Calu3 (cell line): ENCODE data around the gene FOXA2. TPM values are rescaled to one million over a fixed set of nuclear protein-coding genes. Genes with fewer than 3 reads are reported as not detected.

Experiments
- BruUV-seq: library from RNA; stranded (reverse); fragments of 400-500 nt; replicated peaks from 2 replicates; lab custom pipeline; 2021; lab: Mats Ljungman, UMichigan
- CTCF ChIA-PET: fragments of 300-600 bp; sonication (Branson Sonifier 250); formaldehyde crosslinking; loops from one replicate; lab custom pipeline; 2022; ENCODE audit warnings: antibody characterized with exemption; lab: Charles Lee
- DNase-seq: peaks from one replicate; pipeline ENCODE4 v3.0.0; 2022
- H3K27ac Mint-ChIP-seq: one replicate; pipeline ENCODE4 v1.8.0; 2022; ENCODE audit warnings: mixed read lengths; ENCODE audit not compliant: unreplicated experiment
- H3K27me3 Mint-ChIP-seq: one replicate; pipeline ENCODE4 v1.8.0; 2022; ENCODE audit warnings: mixed read lengths; ENCODE audit not compliant: unreplicated experiment
- H3K36me3 Mint-ChIP-seq: one replicate; pipeline ENCODE4 v1.8.0; 2022; ENCODE audit warnings: mild to moderate bottlenecking, moderate library complexity, mixed read lengths; ENCODE audit not compliant: insufficient read depth, unreplicated experiment
- H3K4me1 Mint-ChIP-seq: one replicate; pipeline ENCODE4 v1.8.0; 2022; ENCODE audit warnings: mild to moderate bottlenecking, low read depth, mixed read lengths; ENCODE audit not compliant: unreplicated experiment
- H3K4me3 Mint-ChIP-seq: one replicate; pipeline ENCODE4 v1.8.0; 2022; ENCODE audit warnings: mild to moderate bottlenecking, low read depth, moderate library complexity, mixed read lengths; ENCODE audit not compliant: unreplicated experiment
- H3K9me3 Mint-ChIP-seq: one replicate; pipeline ENCODE4 v1.8.0; 2022; ENCODE audit warnings: low read depth, mixed read lengths; ENCODE audit not compliant: unreplicated experiment
- intact Hi-C: fragments of 100-400 bp; cut with micrococcal nuclease; formaldehyde crosslinking; loops from one replicate; pipeline ENCODE4 v1.10.0; 2022; ENCODE audit not compliant: unreplicated experiment
- total RNA-seq: library from RNA; stranded (reverse); gene quantifications from 2 replicates; pipeline ENCODE4 v1.2.3, GENCODE V29; 2022
- TF ChIP-seq, protein P1 (sequence below): fragments of 200-600 bp; IDR thresholded peaks from one replicate; pipeline ENCODE4 v1.8.0; 2022; ENCODE audit warnings: antibody characterized with exemption; ENCODE audit not compliant: unreplicated experiment

The FOXA2 gene
- total RNA-seq, 1 experiment from 2014 or later, result 1.1 TPM

DNA sequence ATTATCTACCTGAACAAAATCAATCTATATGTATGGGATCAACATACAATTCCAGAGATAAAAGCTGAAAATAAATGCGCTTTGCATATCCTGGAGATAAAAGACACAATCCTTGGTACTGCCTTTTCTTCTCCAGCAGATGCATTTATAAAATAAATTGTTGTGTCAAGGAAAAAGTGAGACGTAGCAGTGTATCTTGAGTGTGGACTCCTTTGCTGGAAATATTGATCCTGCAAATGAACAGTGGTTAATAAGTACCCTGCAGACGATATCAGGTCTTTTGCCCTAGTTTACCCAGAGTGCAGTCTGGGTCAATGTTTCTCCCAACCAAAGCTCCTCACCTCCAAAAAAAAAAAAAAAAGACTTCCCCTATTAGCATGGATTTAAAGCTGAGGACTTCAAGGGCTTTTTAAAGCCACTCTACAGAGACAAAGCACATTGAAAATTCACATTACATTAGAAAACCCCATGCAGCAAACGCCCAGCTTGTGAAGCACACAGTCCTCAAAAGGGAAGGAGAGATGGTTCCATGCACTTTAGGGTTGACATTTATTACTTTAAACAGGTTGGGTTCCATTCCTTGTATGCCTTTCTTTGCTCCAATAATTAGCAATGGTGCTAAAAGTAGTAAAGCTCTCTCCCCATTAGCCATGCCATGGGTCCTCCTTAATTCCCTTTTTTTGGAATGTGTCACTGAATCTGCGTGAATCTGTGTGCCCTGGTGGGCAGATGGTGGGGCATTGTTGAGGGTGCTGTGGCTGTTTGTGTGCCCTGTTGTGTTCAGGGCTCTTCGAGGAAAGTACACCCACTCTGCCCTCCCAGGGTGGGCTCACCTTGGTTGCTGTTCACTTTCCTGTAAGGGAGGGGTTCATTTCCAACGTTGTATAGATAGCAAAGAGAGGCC lies 21.1 kb downstream of the FOXA2 start:
- BruUV-seq, result no TSS peak
- H3K4me3 Mint-ChIP-seq, result no peak overlapping the region
- no peaks in the 10 kb centered on the region for H3K9me3 Mint-ChIP-seq
- TF ChIP-seq, protein P1, sequence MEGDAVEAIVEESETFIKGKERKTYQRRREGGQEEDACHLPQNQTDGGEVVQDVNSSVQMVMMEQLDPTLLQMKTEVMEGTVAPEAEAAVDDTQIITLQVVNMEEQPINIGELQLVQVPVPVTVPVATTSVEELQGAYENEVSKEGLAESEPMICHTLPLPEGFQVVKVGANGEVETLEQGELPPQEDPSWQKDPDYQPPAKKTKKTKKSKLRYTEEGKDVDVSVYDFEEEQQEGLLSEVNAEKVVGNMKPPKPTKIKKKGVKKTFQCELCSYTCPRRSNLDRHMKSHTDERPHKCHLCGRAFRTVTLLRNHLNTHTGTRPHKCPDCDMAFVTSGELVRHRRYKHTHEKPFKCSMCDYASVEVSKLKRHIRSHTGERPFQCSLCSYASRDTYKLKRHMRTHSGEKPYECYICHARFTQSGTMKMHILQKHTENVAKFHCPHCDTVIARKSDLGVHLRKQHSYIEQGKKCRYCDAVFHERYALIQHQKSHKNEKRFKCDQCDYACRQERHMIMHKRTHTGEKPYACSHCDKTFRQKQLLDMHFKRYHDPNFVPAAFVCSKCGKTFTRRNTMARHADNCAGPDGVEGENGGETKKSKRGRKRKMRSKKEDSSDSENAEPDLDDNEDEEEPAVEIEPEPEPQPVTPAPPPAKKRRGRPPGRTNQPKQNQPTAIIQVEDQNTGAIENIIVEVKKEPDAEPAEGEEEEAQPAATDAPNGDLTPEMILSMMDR, result no peak
- no peak overlapping the region for H3K27ac Mint-ChIP-seq
- H3K27me3 Mint-ChIP-seq, result no peaks in the 10 kb centered on the region
- intact Hi-C loops, result loop anchor here (10.0 kb wide), 1 partner anchor 99 kb away; no protein-coding TSS in a partner anchor
- H3K4me1 Mint-ChIP-seq, result no peaks in the 10 kb centered on the region
- H3K36me3 Mint-ChIP-seq, result no peaks in the 10 kb centered on the region
- no peak for DNase-seq
- CTCF ChIA-PET, result interaction anchor here (0.6 to 0.7 kb wide), 2 partner anchors 143 to 260 kb away, joined by 3 read pairs; no protein-coding TSS in a partner anchor

DNA sequence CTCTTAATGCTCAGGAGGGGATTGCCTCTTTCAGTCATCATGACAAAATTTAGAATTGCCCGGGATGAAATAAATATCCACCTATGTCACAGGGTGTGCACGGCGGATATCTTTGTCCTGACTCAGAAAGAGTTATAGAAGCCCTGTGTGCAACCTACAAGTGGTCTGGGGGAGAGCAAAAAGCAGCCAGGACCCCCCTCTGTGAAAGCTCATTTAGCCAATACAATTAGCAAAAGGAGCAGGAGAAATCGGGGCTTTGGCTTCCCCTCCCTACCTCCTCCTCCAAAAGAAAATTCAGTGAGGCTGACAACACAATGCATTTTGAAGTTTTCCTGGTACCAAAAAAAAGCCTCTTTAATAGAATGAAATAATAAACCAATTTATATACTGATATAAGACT lies 21.8 kb downstream of the FOXA2 start:
- no TSS peak for BruUV-seq
- Mint-ChIP-seq H3K9me3 (no peaks in the 10 kb centered on the region), H3K4me3 (no peak overlapping the region), H3K27me3 (no peaks in the 10 kb centered on the region), H3K27ac (no peak overlapping the region), H3K4me1 (no peaks in the 10 kb centered on the region), H3K36me3 (no peaks in the 10 kb centered on the region)
- TF ChIP-seq, protein P1, result no peak
- no peak for DNase-seq
- CTCF ChIA-PET, result interaction anchor here (0.6 kb wide), 1 partner anchor 259 kb away, joined by 3 read pairs; no protein-coding TSS in a partner anchor
- intact Hi-C loops, result loop anchor here (10.0 kb wide), 1 partner anchor 98 kb away; no protein-coding TSS in a partner anchor

DNA sequence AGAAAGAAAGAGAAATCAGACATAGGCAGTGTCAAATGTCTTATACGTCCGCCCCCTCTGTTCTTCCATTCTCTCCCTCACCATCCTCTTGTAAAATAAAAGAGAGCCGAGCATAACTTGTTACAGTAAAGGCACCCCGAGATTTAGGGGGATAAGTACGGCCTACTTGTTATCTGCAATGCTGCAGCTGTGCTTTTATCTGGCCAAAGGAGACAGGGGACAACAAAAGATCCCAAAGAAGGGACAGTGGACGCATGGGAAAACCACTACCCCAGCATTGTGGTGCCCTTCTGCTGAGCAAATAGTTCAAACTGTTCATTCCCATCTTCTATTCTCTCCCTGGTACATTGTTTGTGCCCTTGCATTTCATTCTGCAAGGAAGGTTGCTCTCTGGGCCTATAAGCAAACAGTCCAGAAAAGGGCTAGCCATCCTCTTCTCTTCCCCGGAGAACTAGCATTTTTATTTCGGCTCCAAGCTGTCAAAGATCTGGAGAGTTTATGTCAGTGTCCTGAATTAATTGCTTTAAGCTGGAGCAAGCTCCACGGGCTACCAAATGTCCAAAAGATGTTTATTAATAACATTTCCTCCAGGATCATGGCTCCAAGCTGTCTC lies 22.3 kb downstream of the FOXA2 start:
- CTCF ChIA-PET, result no interaction called here
- Mint-ChIP-seq H3K27me3 (no peaks in the 10 kb centered on the region), H3K36me3 (no peaks in the 10 kb centered on the region), H3K9me3 (no peaks in the 10 kb centered on the region), H3K27ac (no peak overlapping the region), H3K4me1 (no peaks in the 10 kb centered on the region), H3K4me3 (no peak overlapping the region)
- TF ChIP-seq, protein P1, result no peak
- intact Hi-C loops, result loop anchor here (10.0 kb wide), 1 partner anchor 97 kb away; no protein-coding TSS in a partner anchor
- BruUV-seq, result no TSS peak
- no peak for DNase-seq

DNA sequence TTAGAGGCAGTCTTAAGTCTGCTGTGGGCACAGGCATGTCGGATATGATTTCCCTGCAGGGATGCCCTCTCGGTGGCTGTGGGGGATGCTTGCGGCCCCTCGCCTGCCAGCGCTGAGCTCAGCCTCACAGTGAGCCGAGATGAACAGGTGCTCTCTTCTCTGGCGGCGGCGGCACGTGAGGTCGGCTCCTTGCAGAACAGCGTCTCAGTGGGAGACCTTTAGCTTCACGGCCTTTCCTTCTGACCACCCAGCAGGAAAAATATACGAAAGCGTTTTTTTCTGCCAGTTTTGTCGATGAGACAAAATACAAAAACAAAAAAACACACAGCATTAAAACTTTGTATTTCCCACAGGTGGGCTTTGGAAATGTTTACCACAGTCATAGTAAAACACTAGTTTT lies 23.6 kb downstream of the FOXA2 start:
- Mint-ChIP-seq H3K4me1 (no peaks in the 10 kb centered on the region), H3K27me3 (no peaks in the 10 kb centered on the region), H3K27ac (no peak overlapping the region), H3K4me3 (no peak overlapping the region), H3K9me3 (no peaks in the 10 kb centered on the region), H3K36me3 (no peaks in the 10 kb centered on the region)
- intact Hi-C loops, result loop anchor here (10.0 kb wide), 1 partner anchor 96 kb away; no protein-coding TSS in a partner anchor
- no peak for DNase-seq
- TF ChIP-seq, protein P1, result no peak
- BruUV-seq, result no TSS peak
- CTCF ChIA-PET, result no interaction called here
